COLO668 (cell line): ENCODE results near the gene ERGIC3.

Experiments used
- DNase-seq: peaks from one replicate; lab custom pipeline; 2025; ENCODE audit not compliant: unreplicated experiment; lab: John Stamatoyannopoulos, UW

ERGIC3 gene

GRCh38 chr20:35541783-35542662, at the start of gene ERGIC3:
TSS of gene ERGIC3 (plus strand) at chr20:35542078. CDS start at chr20:35542098, 20 bp downstream.
- peak; percentile 99 for DNase-seq

GRCh38 chr20:35492352-35492751, 49.5 kb upstream of the ERGIC3 start:
- DNase-seq: no peak

GRCh38 chr20:35496481-35496880, 45.4 kb upstream of the ERGIC3 start:
- no peak for DNase-seq

- DNase-seq: no peak
Observed at GRCh38 chr20:35497320-35497719, 44.6 kb upstream of the ERGIC3 start.

GRCh38 chr20:35497780-35498189, 44.1 kb upstream of the ERGIC3 start:
- DNase-seq: no peak

GRCh38 chr20:35499271-35499670, 42.6 kb upstream of the ERGIC3 start:
- no peak for DNase-seq

GRCh38 chr20:35502352-35502751, 39.5 kb upstream of the ERGIC3 start:
- DNase-seq: no peak

- no peak for DNase-seq
Observed at GRCh38 chr20:35503281-35503680, 38.6 kb upstream of the ERGIC3 start.

GRCh38 chr20:35503841-35504561, 37.9 kb upstream of the ERGIC3 start:
- no peak for DNase-seq

- no peak for DNase-seq
Observed at GRCh38 chr20:35504751-35505150, 37.1 kb upstream of the ERGIC3 start.

GRCh38 chr20:35506179-35506578, 35.7 kb upstream of the ERGIC3 start:
- DNase-seq: no peak

GRCh38 chr20:35506872-35507638, 34.8 kb upstream of the ERGIC3 start:
- no peak for DNase-seq

GRCh38 chr20:35508493-35509218, 33.2 kb upstream of the ERGIC3 start:
- no peak for DNase-seq

GRCh38 chr20:35510951-35511735, 30.7 kb upstream of the ERGIC3 start:
- DNase-seq: no peak

GRCh38 chr20:35511814-35512420, 30.0 kb upstream of the ERGIC3 start:
- no peak for DNase-seq

GRCh38 chr20:35514371-35514932, 27.4 kb upstream of the ERGIC3 start:
- no peak for DNase-seq

- no peak for DNase-seq
Observed at GRCh38 chr20:35515341-35515740, 26.5 kb upstream of the ERGIC3 start.

- DNase-seq: no peak
Observed at GRCh38 chr20:35515949-35516645, 25.8 kb upstream of the ERGIC3 start.

- DNase-seq: no peak
Observed at GRCh38 chr20:35517125-35517524, 24.8 kb upstream of the ERGIC3 start.
